IPS-15b (cell line): ENCODE results near the gene CMYA5.
"Not testable (repeated sequence)": the region's sequence is repeated elsewhere in the genome, so short reads cannot be mapped to it uniquely, and the experiment has no call there.

Experiments
- H3K27me3 ChIP-seq: one replicate; pipeline ENCODE4 v1.6.1; 2013; ENCODE audit warnings: low read length; ENCODE audit not compliant: control insufficient read depth, insufficient read depth
- H3K36me3 ChIP-seq: one replicate; pipeline ENCODE4 v1.6.1; 2013; ENCODE audit warnings: low read length; ENCODE audit not compliant: control insufficient read depth, insufficient read depth
- H3K4me1 ChIP-seq: one replicate; pipeline ENCODE4 v1.6.1; 2013; ENCODE audit warnings: mild to moderate bottlenecking, low read length; ENCODE audit not compliant: control insufficient read depth, insufficient read depth
- H3K4me3 ChIP-seq: one replicate; pipeline ENCODE4 v1.5.1; 2013; ENCODE audit warnings: low read depth, low read length
- H3K9ac ChIP-seq: one replicate; pipeline ENCODE4 v1.6.1; 2013; ENCODE audit warnings: low read depth, mild to moderate bottlenecking, low read length
- H3K9me3 ChIP-seq: one replicate; pipeline ENCODE4 v1.6.1; 2013; ENCODE audit warnings: mild to moderate bottlenecking, low read length; ENCODE audit not compliant: control insufficient read depth, insufficient read depth

Gene CMYA5

DNA sequence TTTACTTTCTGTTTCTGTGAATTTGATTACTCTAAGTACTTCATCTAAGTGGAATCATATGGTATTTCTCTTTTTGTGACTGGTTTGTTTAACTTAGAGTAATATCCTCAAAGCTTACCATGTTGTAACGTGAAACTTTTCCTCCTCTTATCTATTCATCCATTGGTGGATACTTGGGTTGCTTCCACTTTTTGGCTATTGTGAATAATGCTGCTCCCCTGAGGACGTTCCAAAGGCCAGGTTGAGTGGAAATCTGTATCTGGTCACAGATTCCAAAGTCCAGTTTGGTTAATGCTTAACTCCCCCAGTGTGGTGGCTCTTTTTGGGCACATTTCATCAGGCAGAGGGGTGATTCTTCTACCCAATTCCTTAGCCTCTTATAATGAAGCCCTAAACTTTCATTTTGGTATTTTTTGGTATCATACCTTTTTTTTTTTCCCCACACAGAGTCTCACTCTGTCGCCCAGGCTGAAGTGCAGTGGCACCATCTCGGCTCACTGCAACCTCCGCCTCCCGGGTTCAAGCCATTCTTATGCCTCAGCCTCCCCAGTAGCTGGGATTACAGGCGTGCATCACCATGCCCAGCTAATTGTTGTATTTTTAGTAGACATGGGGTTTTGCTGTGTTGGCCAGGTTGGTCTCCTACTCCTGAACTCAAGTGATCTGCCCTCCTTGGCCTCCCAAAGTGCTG, 65.4 kb downstream of the CMYA5 start:
- Histone ChIP-seq H3K9me3 (no peaks in the 10 kb centered on the region), H3K4me1 (peaks cover 11% of the 10 kb centered on the region), H3K27me3 (no peaks in the 10 kb centered on the region), H3K9ac (no peak overlapping the region), H3K36me3 (no peaks in the 10 kb centered on the region), H3K4me3 (no peak overlapping the region)

DNA sequence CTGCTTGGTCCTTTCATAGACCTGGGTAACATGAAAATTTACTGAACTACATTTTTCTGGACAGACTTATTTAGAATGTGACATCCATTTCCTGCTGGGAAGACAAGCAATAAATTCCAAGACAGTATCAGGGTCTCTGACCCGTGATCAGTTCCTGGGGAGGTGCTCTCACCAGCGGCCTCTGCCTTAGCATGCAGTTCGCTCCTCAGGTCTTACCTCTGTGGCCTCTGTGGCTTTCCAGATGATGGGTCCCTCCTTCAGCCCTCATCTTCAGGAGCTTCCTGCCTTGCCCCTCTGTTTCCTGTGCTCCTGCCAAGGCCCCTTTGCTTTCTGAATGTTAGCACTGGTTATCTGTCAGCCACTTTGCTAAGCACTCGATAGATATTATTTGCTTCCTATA, 66.4 kb downstream of the CMYA5 start:
- no peaks in the 10 kb centered on the region for H3K9me3 ChIP-seq
- H3K9ac ChIP-seq, result no peak overlapping the region
- H3K36me3 ChIP-seq, result no peaks in the 10 kb centered on the region
- peaks cover 2% of the 10 kb centered on the region for H3K4me1 ChIP-seq
- H3K4me3 ChIP-seq, result no peak overlapping the region
- no peaks in the 10 kb centered on the region for H3K27me3 ChIP-seq

DNA sequence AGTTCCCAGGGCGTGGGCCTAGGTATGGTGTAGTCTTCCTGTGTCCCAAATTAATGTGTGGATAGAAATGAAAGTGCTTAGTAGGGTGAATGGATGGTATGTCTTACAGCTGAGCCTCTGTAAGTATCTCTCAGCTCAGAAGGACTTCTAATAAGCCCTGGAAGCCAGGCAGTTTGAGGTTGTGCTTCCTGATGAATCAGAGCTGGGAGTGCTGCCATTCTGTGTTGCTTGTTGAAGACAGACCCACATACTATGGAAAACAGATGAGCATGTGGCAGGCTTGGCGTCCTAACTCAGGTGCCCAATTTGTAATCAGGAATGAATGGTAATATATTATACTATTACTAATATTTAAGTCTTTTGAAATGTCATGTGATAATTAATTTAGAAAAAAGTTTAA, 69.8 kb downstream of the CMYA5 start:
- H3K36me3 ChIP-seq, result no peaks in the 10 kb centered on the region
- no peak overlapping the region for H3K4me3 ChIP-seq
- H3K9me3 ChIP-seq, result no peaks in the 10 kb centered on the region
- no peaks in the 10 kb centered on the region for H3K4me1 ChIP-seq
- no peak overlapping the region for H3K9ac ChIP-seq
- H3K27me3 ChIP-seq, result no peaks in the 10 kb centered on the region

DNA sequence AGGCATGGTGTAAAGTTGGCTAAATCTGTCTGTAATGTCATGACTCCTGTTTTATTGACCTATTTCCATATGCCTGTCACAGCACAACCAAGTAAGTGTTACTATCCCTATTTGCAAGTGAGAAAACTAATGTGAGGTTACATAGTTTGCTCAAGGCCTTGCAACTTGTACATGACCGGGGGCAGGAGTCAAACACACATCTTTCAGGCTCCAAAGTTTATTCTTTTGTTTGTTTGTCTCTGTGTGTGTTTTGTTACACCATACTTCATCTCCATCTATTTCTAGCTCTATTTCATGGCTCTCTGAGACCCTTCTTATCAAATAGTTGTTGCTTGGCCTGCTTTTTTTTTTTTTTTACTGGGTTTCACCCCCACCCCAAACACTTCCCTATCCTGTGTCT, 70.2 kb downstream of the CMYA5 start:
- no peaks in the 10 kb centered on the region for H3K4me1 ChIP-seq
- no peaks in the 10 kb centered on the region for H3K9me3 ChIP-seq

DNA sequence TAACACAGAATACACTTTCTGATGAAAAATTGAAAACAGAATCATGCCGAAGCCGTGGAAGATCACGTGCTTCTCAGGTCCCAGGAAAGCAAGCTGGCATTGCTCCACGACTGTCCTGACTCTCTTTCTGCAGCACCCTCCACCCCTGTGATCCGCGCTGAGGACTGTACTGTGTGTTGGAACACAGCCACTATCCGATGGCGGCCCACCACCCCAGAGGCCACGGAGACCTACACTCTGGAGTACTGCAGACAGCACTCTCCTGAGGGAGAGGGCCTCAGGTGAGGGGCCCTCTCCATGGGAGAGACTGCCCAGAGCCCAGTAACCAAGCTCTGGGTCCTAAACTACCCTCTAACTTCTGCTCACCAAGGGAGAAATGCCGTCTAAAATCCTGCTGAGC, 73.3 kb downstream of the CMYA5 start:
- no peak overlapping the region for H3K9ac ChIP-seq
- H3K9me3 ChIP-seq, result no peaks in the 10 kb centered on the region
- no peaks in the 10 kb centered on the region for H3K36me3 ChIP-seq
- no peak overlapping the region for H3K4me3 ChIP-seq
- no peaks in the 10 kb centered on the region for H3K4me1 ChIP-seq
- no peaks in the 10 kb centered on the region for H3K27me3 ChIP-seq

More for the DNA sequence above, 70.2 kb downstream of the CMYA5 start:
- Histone ChIP-seq H3K9ac (no peak overlapping the region), H3K27me3 (no peaks in the 10 kb centered on the region), H3K4me3 (no peak overlapping the region), H3K36me3 (no peaks in the 10 kb centered on the region)

DNA sequence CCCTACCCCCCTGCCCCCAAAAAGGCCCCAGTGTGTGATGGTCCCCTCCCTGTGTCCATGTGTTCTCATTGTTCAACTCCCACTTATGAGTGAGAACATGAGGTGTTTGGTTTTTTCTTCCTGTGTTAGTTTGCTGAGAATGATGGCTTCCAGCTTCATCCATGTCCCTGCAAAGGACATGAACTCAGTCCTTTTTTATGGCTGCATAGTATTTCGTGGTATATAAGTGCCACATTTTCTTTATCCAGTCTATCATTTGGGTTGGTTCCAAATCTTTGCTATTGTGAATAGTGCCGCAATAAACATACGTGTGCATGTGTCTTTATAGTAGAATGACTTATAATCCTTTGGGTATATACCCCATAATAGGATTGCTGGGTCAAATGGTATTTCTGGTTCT, 74.5 kb downstream of the CMYA5 start:
- H3K9me3 ChIP-seq, H3K36me3 ChIP-seq, H3K4me1 ChIP-seq, H3K9ac ChIP-seq, H3K27me3 ChIP-seq, H3K4me3 ChIP-seq: not testable (repeated sequence)

DNA sequence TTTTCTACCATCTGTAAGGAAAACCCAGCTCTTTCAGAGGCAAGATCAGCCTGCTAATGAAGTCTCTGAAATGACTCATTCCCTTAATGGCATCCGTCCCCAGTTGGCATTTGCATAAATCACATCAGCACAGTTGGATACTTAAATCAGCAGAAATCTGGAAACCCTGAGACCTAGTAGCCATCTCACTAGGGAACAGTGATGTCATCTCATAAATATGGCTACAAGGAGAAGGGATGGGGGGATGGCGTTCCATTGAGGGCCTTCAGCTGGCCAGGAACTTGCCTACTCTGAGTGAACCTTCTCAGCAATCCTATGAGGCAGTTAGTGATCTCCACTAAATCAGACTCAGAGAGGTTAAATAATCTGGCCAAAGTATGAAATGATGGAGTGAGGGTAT, 81.8 kb downstream of the CMYA5 start:
- H3K9ac ChIP-seq, result no peak overlapping the region
- no peaks in the 10 kb centered on the region for H3K27me3 ChIP-seq
- no peaks in the 10 kb centered on the region for H3K9me3 ChIP-seq
- H3K36me3 ChIP-seq, result no peaks in the 10 kb centered on the region
- H3K4me3 ChIP-seq, result no peak overlapping the region
- H3K4me1 ChIP-seq, result no peaks in the 10 kb centered on the region

DNA sequence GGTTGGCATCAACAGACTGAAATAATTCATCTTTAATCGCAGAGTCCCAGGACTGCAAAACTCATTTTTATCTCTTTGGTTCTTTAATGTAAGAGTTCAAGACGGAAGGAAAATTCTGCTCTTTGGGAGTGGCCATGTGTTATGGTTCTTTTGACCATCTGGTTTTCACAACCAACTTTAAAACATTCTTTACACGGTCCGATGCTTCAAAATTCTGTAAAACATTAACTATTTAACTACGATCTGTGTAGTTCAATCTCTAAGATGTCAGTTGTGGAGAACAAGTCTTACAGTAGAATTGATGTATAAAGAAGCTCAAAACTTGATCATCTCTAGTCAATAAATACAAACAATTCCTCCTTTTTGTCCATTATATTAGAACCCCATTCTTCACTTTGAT, 83.0 kb downstream of the CMYA5 start:
- no peaks in the 10 kb centered on the region for H3K9me3 ChIP-seq

DNA sequence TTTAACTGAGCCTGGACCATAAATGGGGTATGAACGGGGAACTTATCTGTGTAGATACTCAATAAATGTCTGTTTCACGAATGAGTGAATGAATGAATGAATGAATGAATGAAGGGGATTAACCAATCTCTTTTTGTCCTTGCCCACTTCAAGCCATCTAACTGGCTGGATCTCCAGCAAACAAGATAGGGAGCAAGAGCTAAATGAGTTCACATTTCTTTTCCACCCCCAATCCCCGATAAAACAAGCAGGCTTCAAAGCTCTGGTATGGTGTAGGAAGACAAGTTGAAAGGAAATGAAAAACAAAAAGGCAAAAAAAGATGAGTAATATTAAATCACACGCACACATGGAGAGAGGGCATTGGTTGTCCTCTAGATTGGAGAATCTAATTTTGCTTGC, 84.0 kb downstream of the CMYA5 start:
- no peaks in the 10 kb centered on the region for H3K9me3 ChIP-seq

More for the DNA sequence above, 83.0 kb downstream of the CMYA5 start:
- Histone ChIP-seq H3K4me3 (no peak overlapping the region), H3K9ac (no peak overlapping the region), H3K4me1 (no peaks in the 10 kb centered on the region), H3K27me3 (no peaks in the 10 kb centered on the region), H3K36me3 (no peaks in the 10 kb centered on the region)

DNA sequence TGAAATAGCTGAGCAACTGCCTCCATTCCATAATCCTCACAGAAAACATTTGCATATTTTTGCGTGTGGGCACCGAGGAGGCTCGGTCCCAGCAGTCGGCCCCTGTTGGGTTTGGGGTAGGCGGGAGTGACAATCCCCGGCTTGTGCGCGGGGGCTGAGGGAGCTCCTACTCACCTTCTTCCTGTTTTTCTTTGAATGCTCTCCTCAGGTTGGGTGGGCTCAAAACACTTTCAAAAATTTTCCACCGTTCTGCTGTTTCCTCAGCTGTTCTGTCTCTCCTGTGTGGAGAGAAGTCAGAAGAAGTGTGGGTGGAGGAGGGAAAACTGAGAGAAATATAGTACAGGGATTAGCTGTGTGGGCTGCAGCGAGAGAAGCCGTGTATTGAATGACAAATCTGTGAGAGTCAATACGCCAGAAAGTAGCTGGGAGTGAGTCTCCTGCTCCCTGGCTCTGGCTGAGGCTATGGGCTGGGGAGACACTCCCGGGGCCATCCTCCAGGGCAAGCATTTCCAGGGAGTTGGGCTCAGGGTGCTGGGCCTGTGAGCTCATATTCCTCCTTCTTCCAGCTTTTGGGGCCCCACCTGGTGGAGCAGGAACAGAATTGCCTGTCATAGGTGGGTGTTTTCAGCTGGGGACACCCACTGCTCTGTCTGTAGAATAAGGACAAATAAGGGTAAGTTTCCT, 84.7 kb downstream of the CMYA5 start:
- no peak overlapping the region for H3K9ac ChIP-seq
- no peaks in the 10 kb centered on the region for H3K27me3 ChIP-seq
- no peaks in the 10 kb centered on the region for H3K9me3 ChIP-seq
- peak overlapping the region; percentile 20 for H3K4me3 ChIP-seq
- no peaks in the 10 kb centered on the region for H3K4me1 ChIP-seq
- H3K36me3 ChIP-seq, result no peaks in the 10 kb centered on the region

More for the DNA sequence above, 84.0 kb downstream of the CMYA5 start:
- Histone ChIP-seq H3K4me1 (no peaks in the 10 kb centered on the region), H3K4me3 (no peak overlapping the region), H3K36me3 (no peaks in the 10 kb centered on the region), H3K27me3 (no peaks in the 10 kb centered on the region), H3K9ac (no peak overlapping the region)

DNA sequence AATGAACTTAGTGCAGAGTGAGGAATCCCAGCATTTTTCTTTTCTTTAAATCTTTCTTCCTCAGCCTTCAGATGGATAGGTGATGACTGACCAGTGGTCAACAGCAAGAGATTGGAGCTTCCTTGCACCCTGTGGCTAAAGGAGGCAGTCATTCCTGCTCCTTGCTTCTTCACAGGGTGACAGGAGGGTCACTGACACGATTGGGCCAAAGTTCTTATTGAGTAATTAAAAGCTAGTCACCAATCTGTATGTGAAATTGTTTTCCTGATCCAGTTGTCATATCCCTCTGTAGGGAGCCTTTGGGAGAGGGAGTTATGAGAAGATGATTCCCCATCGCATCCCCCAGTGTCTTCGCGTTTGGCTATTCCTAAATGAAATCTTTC, 85.2 kb downstream of the CMYA5 start:
- no peaks in the 10 kb centered on the region for H3K9me3 ChIP-seq
- H3K4me1 ChIP-seq, result no peaks in the 10 kb centered on the region
- no peak overlapping the region for H3K9ac ChIP-seq

DNA sequence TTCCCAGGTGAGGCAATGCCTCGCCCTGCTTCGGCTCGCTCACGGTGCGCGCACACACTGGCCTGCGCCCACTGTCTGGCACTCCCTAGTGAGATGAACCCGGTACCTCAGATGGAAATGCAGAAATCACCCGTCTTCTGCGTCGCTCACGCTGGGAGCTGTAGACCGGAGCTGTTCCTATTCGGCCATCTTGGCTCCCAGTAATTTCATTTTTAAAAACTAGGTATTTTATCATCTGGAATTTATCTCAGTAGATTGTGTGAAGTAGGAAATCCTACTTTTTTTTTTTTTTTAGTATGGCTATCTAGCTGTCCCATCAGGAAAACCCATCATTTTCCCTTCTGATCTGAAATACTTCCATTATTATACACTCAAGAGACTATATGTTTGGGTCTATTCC, 95.1 kb downstream of the CMYA5 start:
- Histone ChIP-seq H3K4me3 (peak overlapping the region; percentile 52), H3K9ac (peak overlapping the region; percentile 65)
- H3K36me3 ChIP-seq, H3K9me3 ChIP-seq, H3K4me1 ChIP-seq, H3K27me3 ChIP-seq: not testable (repeated sequence)

More for the DNA sequence above, 85.2 kb downstream of the CMYA5 start:
- Histone ChIP-seq H3K4me3 (no peak overlapping the region), H3K36me3 (no peaks in the 10 kb centered on the region), H3K27me3 (no peaks in the 10 kb centered on the region)
